CD4-positive, alpha-beta T cell treated with Interleukin-4 for 1 hour (primary cell): ENCODE measurements around the gene WLS.
"Not testable (repeated sequence)": the region's sequence is repeated elsewhere in the genome, so short reads cannot be mapped to it uniquely, and the experiment has no call there.

ENCODE experiments used
- DNase-seq, 2 donors: peaks; one replicate each; pipeline ENCODE4 v3.0.0-alpha.2; 2020 to 2022

Gene WLS

GRCh38 chr1:68162761-68163160 is 69.6 kb downstream of the WLS start:
- DNase-seq = no peak

GRCh38 chr1:68161672-68162071 is 70.7 kb downstream of the WLS start:
- DNase-seq = not testable (repeated sequence)

GRCh38 chr1:68160935-68161334 is 71.4 kb downstream of the WLS start:
- DNase-seq = not testable (repeated sequence)

GRCh38 chr1:68160021-68160420 is 72.3 kb downstream of the WLS start:
- no peak for DNase-seq

- DNase-seq = no peak
Measured at GRCh38 chr1:68158837-68159236, 73.5 kb downstream of the WLS start.

- DNase-seq = no peak
Measured at GRCh38 chr1:68157416-68157815, 74.9 kb downstream of the WLS start.

GRCh38 chr1:68151690-68152089 is 80.6 kb downstream of the WLS start:
- DNase-seq = no peak

GRCh38 chr1:68149907-68150306 is 82.4 kb downstream of the WLS start:
- DNase-seq = no peak

GRCh38 chr1:68149110-68149798 is 83.1 kb downstream of the WLS start:
- DNase-seq = no peak

- DNase-seq = no peak
Measured at GRCh38 chr1:68148631-68149030, 83.7 kb downstream of the WLS start.

- DNase-seq = no peak
Measured at GRCh38 chr1:68147534-68148171, 84.7 kb downstream of the WLS start.

GRCh38 chr1:68145418-68146126 is 86.8 kb downstream of the WLS start:
- DNase-seq = no peak

GRCh38 chr1:68144856-68145255 is 87.5 kb downstream of the WLS start:
- DNase-seq = no peak

GRCh38 chr1:68143633-68144032 is 88.7 kb downstream of the WLS start:
- DNase-seq = no peak

- DNase-seq = no peak
Measured at GRCh38 chr1:68142461-68142860, 89.9 kb downstream of the WLS start.

GRCh38 chr1:68142036-68142435 is 90.3 kb downstream of the WLS start:
- DNase-seq = no peak

- DNase-seq = no peak
Measured at GRCh38 chr1:68141071-68142021, 91.0 kb downstream of the WLS start.

- DNase-seq = no peak
Measured at GRCh38 chr1:68140536-68140935, 91.8 kb downstream of the WLS start.

GRCh38 chr1:68136187-68136586 is 96.1 kb downstream of the WLS start:
- no peak for DNase-seq

- no peak for DNase-seq
Measured at GRCh38 chr1:68132426-68133130, 99.7 kb downstream of the WLS start.

- no peak for DNase-seq
Measured at GRCh38 chr1:68131261-68131660, 101.1 kb downstream of the WLS start.

GRCh38 chr1:68129536-68130250 is 102.6 kb downstream of the WLS start:
- DNase-seq = no peak
